H1 (cell line): ENCODE measurements around the gene MYL2. TPM values are rescaled to one million over a fixed set of nuclear protein-coding genes. Genes with fewer than 3 reads are reported as not detected.

ENCODE experiments used
- CHD2 ChIP-seq: IDR thresholded peaks from 2 replicates; pipeline ENCODE4 v1.6.1; 2012; ENCODE audit warnings: low read length, improper control_type of control experiment
- CHD7 ChIP-seq: fragments of 300-600 bp; sonication (generic); IDR thresholded peaks from 2 replicates; pipeline ENCODE4 v1.7.1; 2012; ENCODE audit warnings: low read length, moderate library complexity, mild to moderate bottlenecking, inconsistent platforms; ENCODE audit not compliant: insufficient replicate concordance
- CTCF ChIP-seq, 3 experiments: IDR thresholded peaks; 1 replicate in 2 of 3; 2 replicates in 1 of 3; pipeline versions ENCODE4 v1.5.1 to v1.6.1; 2011; ENCODE audit warnings: low read length in 3 of 3, mild to moderate bottlenecking in 3 of 3, inconsistent platforms in 2 of 3, low read depth in 1 of 3, moderate library complexity in 1 of 3; ENCODE audit not compliant: insufficient read depth in 1 of 3; ENCODE audit errors: control extremely low read depth in 1 of 3
- SIN3A ChIP-seq, 2 experiments: IDR thresholded peaks in 1 of 2; conservative IDR thresholded peaks in 1 of 2; 2 replicates each; pipeline ENCODE4 v1.6.1; 2011 to 2012; ENCODE audit warnings: low read length in 2 of 2, improper control_type of control experiment in 1 of 2, low read depth in 1 of 2, mild to moderate bottlenecking in 1 of 2
- SIRT6 ChIP-seq: IDR thresholded peaks from one replicate; pipeline ENCODE4 v1.7.1; 2012; ENCODE audit warnings: low read length, inconsistent platforms
- polyA plus RNA-seq, 7 experiments: library from polyadenylated mRNA; depleted of rRNA in 3 of 7; stranded (reverse) in 5 of 7; unstranded in 2 of 7; fragments of >200 nt in 5 of 7; fragments of 200-250 nt in 2 of 7; gene quantifications; 1 replicate in 5 of 7; 2 replicates in 1 of 7; 4 replicates in 1 of 7; pipeline versions ENCODE4 v1.2.1 to v1.2.3, GENCODE V29; 2011 to 2013; ENCODE audit warnings: missing spikeins in 2 of 7, mixed read lengths in 2 of 7
- total RNA-seq: library from RNA; stranded (reverse); fragmentation: NEBNext Ultra II Directional; extraction: Animal tissue kit (Norgen Biotek cat#: 25700); gene quantifications from 2 replicates; pipeline ENCODE4 v1.2.1, GENCODE V29; 2021

MYL2 gene
- total and polyA plus RNA-seq, 2 of the 8 experiments (the other 6 are each of a cell fraction or from before 2014, with no cell fraction given): not detected

- TF ChIP-seq CHD7: no peak
- no peak for TF ChIP-seq SIRT6
- TF ChIP-seq CTCF (IDR thresholded peaks at IDR 0.05; ENCODE audit: control extremely low read depth in 1 of 3, insufficient read depth in 1 of 3, low read depth in 1 of 3, low read length in 3 of 3): no peak
- no peak for TF ChIP-seq SIN3A (conservative IDR thresholded peaks at IDR 0.05 in 1 of 2, IDR thresholded peaks at IDR 0.05 in 1 of 2; ENCODE audit: low read depth in 1 of 2, low read length in 2 of 2)
- no peak for TF ChIP-seq CHD2
Measured at GRCh38 chr12:110933326-110933974, 13.1 kb upstream of the MYL2 start (continued).
